Panc1 (cell line): Measurements from ENCODE around the gene NT5C. TPM values are rescaled to one million over a fixed set of nuclear protein-coding genes. Genes with fewer than 3 reads are reported as not detected.
"Not testable (repeated sequence)": the region's sequence is repeated elsewhere in the genome, so short reads cannot be mapped to it uniquely, and the experiment has no call there.

Experiments used
- ATAC-seq: fragments of 200-7000 bp; cut with Tn5 transposase; 2 replicates; pipeline ENCODE4 v1.9.1; 2020; ENCODE audit warnings: mild to moderate bottlenecking, moderate library complexity
- BruUV-seq: library from RNA; stranded (reverse); fragments of 400-500 nt; replicated peaks from 2 replicates; lab custom pipeline; 2021; lab: Mats Ljungman, UMichigan
- CTCF ChIA-PET: fragments of 300-600 bp; sonication (Branson Sonifier 250); formaldehyde crosslinking; loops from one replicate; lab custom pipeline; 2022; ENCODE audit warnings: antibody characterized with exemption; lab: Charles Lee
- POLR2A ChIA-PET: fragments of 300-600 bp; sonication (Branson Sonifier 250); formaldehyde crosslinking; loops from one replicate; lab custom pipeline; 2022; ENCODE audit warnings: antibody characterized with exemption; lab: Charles Lee
- DNase-seq: peaks from one replicate; pipeline ENCODE4 v3.0.0-alpha.2; 2010; ENCODE audit warnings: low read depth, low spot score
- H3K27ac ChIP-seq: 2 replicates; pipeline ENCODE4 v1.5.1; 2011; ENCODE audit warnings: mild to moderate bottlenecking, low read length, inconsistent platforms
- H3K27me3 ChIP-seq: fragments of 200-500 bp; sonication (Bioruptor generic); 2 replicates; pipeline ENCODE4 v1.6.0; 2014; ENCODE audit warnings: low read length, inconsistent platforms; ENCODE audit not compliant: control insufficient read depth, insufficient read depth
- H3K36me3 ChIP-seq: fragments of 200-500 bp; sonication (Bioruptor generic); 2 replicates; pipeline ENCODE4 v1.5.1; 2014; ENCODE audit warnings: inconsistent platforms, mild to moderate bottlenecking, low read length, moderate library complexity; ENCODE audit not compliant: control insufficient read depth, insufficient read depth
- H3K4me1 ChIP-seq: 2 replicates; pipeline ENCODE4 v1.5.1; 2011; ENCODE audit warnings: inconsistent platforms, mild to moderate bottlenecking, low read length, moderate library complexity; ENCODE audit not compliant: control insufficient read depth, insufficient read depth
- H3K4me3 ChIP-seq, 2 experiments: 2 replicates each; pipeline ENCODE4 v1.5.1; 2011 to 2012; ENCODE audit warnings: low read depth in 2 of 2, low read length in 2 of 2, mild to moderate bottlenecking in 2 of 2, inconsistent platforms in 1 of 2, moderate library complexity in 1 of 2
- H3K9me3 ChIP-seq: fragments of 200-500 bp; sonication (Bioruptor generic); 2 replicates; pipeline ENCODE4 v1.5.1; 2014; ENCODE audit warnings: low read depth, mild to moderate bottlenecking, inconsistent platforms, low read length, moderate library complexity; ENCODE audit not compliant: control insufficient read depth, insufficient read depth
- POLR2AphosphoS5 ChIP-seq: IDR thresholded peaks from 2 replicates; pipeline ENCODE4 v1.6.1; 2012; ENCODE audit warnings: mild to moderate bottlenecking, low read depth, low read length, moderate library complexity
- REST ChIP-seq, 2 experiments: IDR thresholded peaks; 2 replicates each; pipeline ENCODE4 v1.6.1; 2011 to 2012; ENCODE audit warnings: low read depth in 2 of 2, control low read depth in 1 of 2, low read length in 1 of 2, mild to moderate bottlenecking in 1 of 2, moderate library complexity in 1 of 2; ENCODE audit not compliant: insufficient read depth in 1 of 2
- SIN3A ChIP-seq: IDR thresholded peaks from 2 replicates; pipeline ENCODE4 v1.6.1; 2012; ENCODE audit warnings: low read depth, mild to moderate bottlenecking, low read length, moderate library complexity, borderline replicate concordance; ENCODE audit not compliant: insufficient read depth
- TCF7L2 ChIP-seq: IDR thresholded peaks from 2 replicates; pipeline ENCODE4 v1.6.1; 2011; ENCODE audit warnings: mild to moderate bottlenecking, low read depth, low read length, inconsistent platforms
- in situ Hi-C: cut with HindIII; loops from 2 replicates; pipeline ENCODE4 v1.10.0; 2016; ENCODE audit warnings: low sequenced_read_pairs, low pct_unique_long_range_greater_than_20kb
- intact Hi-C: fragments of 100-400 bp; cut with micrococcal nuclease; formaldehyde crosslinking; loops from one replicate; pipeline ENCODE4 v1.10.0; 2022; ENCODE audit not compliant: unreplicated experiment
- total RNA-seq: library from RNA; stranded (reverse); gene quantifications from one replicate; pipeline ENCODE4 v1.2.1, GENCODE V29; 2021; ENCODE audit not compliant: unreplicated experiment
- TF ChIP-seq, protein P1 (sequence below): fragments of 450-650 bp; IDR thresholded peaks from 2 replicates; pipeline ENCODE4 v1.5.1; 2017; ENCODE audit warnings: mild to moderate bottlenecking

NT5C gene
- total RNA-seq, 1 experiment from 2014 or later = 63.4 TPM

DNA sequence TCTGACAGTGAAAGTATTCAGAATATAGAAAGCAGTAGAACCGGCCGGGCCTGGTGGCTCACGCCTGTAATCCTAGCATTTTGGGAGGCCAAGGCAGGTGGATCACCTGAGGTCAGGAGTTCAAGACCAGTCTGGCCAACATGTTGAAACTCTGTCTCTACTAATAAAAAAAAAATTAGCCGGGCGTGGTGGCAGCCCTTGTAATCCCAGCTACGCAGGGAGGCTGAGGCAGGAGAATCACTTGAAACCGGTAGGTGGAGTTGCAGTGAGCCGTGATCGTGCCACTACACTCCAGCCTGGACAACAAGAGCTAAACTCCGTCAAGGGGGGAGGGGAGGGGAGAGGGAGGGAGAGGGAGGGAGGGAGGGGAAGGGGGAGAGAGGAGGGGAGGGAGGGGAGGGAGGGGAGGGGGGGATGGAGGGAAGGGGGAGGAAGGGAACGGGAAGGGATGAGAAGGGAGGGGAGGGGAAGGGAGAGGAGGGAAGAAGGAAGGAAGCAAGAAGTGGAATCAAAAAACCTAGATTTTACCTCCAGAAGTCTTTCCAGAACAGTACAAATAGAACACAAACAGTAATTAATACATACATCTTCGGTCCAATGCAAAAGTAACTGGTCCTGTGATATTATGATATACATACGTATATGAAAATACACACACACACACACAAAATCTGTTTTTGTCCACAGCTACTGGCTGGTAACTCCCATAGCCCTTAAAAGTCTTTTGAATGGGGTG lies 10.9 kb upstream of the NT5C start:
- Histone ChIP-seq H3K4me1 (no peaks in the 10 kb centered on the region), H3K36me3 (peaks cover 36% of the 10 kb centered on the region), H3K27me3 (no peaks in the 10 kb centered on the region), H3K9me3 (no peaks in the 10 kb centered on the region), H3K4me3 (no peak overlapping the region), H3K27ac (no peak overlapping the region)
- ChIA-PET CTCF (interaction anchor here (0.5 kb wide), 1 partner anchor 57 kb away, joined by 5 read pairs; no protein-coding TSS in a partner anchor), POLR2A (no interaction called here)
- BruUV-seq = no TSS peak
- in situ Hi-C loops = no loop called here
- DNase-seq = no peak
- intact Hi-C loops = no loop called here
- TF ChIP-seq POLR2AphosphoS5 (no peak), REST (IDR thresholded peaks at IDR 0.05; ENCODE audit: insufficient read depth in 1 of 2, low read depth in 2 of 2, low read length in 1 of 2) (no peak), SIN3A (no peak), TCF7L2 (no peak)
- TF ChIP-seq, protein P1, sequence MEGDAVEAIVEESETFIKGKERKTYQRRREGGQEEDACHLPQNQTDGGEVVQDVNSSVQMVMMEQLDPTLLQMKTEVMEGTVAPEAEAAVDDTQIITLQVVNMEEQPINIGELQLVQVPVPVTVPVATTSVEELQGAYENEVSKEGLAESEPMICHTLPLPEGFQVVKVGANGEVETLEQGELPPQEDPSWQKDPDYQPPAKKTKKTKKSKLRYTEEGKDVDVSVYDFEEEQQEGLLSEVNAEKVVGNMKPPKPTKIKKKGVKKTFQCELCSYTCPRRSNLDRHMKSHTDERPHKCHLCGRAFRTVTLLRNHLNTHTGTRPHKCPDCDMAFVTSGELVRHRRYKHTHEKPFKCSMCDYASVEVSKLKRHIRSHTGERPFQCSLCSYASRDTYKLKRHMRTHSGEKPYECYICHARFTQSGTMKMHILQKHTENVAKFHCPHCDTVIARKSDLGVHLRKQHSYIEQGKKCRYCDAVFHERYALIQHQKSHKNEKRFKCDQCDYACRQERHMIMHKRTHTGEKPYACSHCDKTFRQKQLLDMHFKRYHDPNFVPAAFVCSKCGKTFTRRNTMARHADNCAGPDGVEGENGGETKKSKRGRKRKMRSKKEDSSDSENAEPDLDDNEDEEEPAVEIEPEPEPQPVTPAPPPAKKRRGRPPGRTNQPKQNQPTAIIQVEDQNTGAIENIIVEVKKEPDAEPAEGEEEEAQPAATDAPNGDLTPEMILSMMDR = no peak
- no peak for ATAC-seq

DNA sequence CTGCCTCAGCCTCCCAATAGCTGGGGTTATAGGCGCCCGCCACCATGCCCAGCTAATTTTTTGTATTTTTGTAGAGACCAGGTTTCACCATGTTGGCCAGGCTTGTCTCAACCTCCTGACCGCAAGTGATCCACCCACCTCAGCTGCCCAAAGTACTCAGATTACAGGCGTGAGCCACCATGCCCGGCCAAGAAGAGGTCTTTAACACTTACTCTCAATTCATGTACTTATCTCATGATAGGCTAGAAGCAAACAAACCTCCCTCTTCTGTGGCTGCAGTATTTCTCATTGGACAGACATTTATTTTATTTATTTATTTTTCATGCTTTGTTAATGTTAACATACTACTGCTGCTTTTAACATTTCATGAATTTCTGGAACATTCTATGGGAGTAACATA lies 7.0 kb upstream of the NT5C start:
- ChIA-PET POLR2A (no interaction called here), CTCF (interaction anchor here (0.9 kb wide), 1 partner anchor 25 kb away, joined by 3 read pairs; no protein-coding TSS in a partner anchor)
- intact Hi-C loops = no loop called here
- H3K4me3 ChIP-seq = no peak overlapping the region
- no peaks in the 10 kb centered on the region for H3K4me1 ChIP-seq
- BruUV-seq = no TSS peak
- in situ Hi-C loops = no loop called here
- no peak for DNase-seq
- no peaks in the 10 kb centered on the region for H3K9me3 ChIP-seq
- no peaks in the 10 kb centered on the region for H3K27me3 ChIP-seq
- H3K27ac ChIP-seq = no peak overlapping the region
- no peak for ATAC-seq
- TF ChIP-seq, protein P1 = no peak
- TF ChIP-seq SIN3A (no peak), POLR2AphosphoS5 (no peak), TCF7L2 (no peak), REST (IDR thresholded peaks at IDR 0.05; ENCODE audit: insufficient read depth in 1 of 2, low read depth in 2 of 2, low read length in 1 of 2) (no peak)
- peaks cover 21% of the 10 kb centered on the region for H3K36me3 ChIP-seq

GRCh38 chr17:75137762-75138161 lies 6.2 kb upstream of the NT5C start:
- BruUV-seq, H3K4me1 ChIP-seq, in situ Hi-C loops, ATAC-seq, H3K4me3 ChIP-seq, H3K27me3 ChIP-seq, intact Hi-C loops, DNase-seq, H3K27ac ChIP-seq, H3K9me3 ChIP-seq: not testable (repeated sequence)
- ChIA-PET POLR2A (interaction anchor here (0.7 kb wide), 1 partner anchor 125 kb away, joined by 5 read pairs; the partner anchor contains the start of gene MRPL58), CTCF (interaction anchor here (0.9 kb wide), 1 partner anchor 24 kb away, joined by 3 read pairs; no protein-coding TSS in a partner anchor)
- peaks cover 17% of the 10 kb centered on the region for H3K36me3 ChIP-seq
